BE2C (cell line): ENCODE measurements around the gene DPF3.

Source experiments
- DNase-seq: peaks from one replicate; pipeline ENCODE4 v3.0.0-alpha.2; 2020
- H3K27me3 ChIP-seq: fragments of 250-450 bp; sonication (Bioruptor Pico); 2 replicates; pipeline ENCODE4 v1.5.1; 2020; ENCODE audit warnings: mild to moderate bottlenecking
- H3K36me3 ChIP-seq: fragments of 250-450 bp; sonication (Bioruptor Pico); 2 replicates; pipeline ENCODE4 v1.5.1; 2020; ENCODE audit warnings: mild to moderate bottlenecking
- H3K4me1 ChIP-seq: fragments of 250-450 bp; sonication (Bioruptor Pico); 2 replicates; pipeline ENCODE4 v1.5.1; 2020
- H3K4me3 ChIP-seq: 2 replicates; pipeline ENCODE4 v1.5.1; 2011; ENCODE audit warnings: low read depth, low read length
- H3K9me3 ChIP-seq: fragments of 250-450 bp; sonication (Bioruptor Pico); 2 replicates; pipeline ENCODE4 v1.5.1; 2020
- TF ChIP-seq, protein P1 (sequence below): IDR thresholded peaks from 2 replicates; pipeline ENCODE4 v1.5.1; 2012; ENCODE audit warnings: mild to moderate bottlenecking, low read depth, low read length

DPF3 gene

DNA sequence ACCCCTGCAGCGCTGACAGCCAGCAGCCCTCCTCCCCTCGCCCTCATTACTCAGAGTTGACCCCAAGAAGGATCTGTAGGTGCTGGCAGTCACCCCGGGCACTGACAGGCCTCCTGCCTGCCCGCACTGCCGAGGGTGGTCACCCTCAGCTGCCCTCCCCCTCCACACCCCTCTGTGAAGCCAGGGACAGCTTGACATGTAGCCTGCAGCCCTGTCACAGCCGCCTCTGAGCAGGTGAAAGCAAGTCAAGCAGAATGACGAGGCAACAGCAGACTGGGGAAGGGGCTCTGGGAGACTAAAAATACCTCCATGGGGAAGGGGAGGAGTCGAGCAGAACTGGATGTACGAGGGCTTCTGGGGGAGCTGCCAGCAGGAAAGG lies 178.1 kb downstream of the DPF3 start:
- no peak overlapping the region for H3K4me3 ChIP-seq
- no peaks in the 10 kb centered on the region; the same call in 1 of the 2 replicates for H3K36me3 ChIP-seq
- no peaks in the 10 kb centered on the region for H3K27me3 ChIP-seq
- no peaks in the 10 kb centered on the region; the same call in 1 of the 2 replicates for H3K9me3 ChIP-seq
- DNase-seq = no peak
- H3K4me1 ChIP-seq = peaks cover 6% of the 10 kb centered on the region
- TF ChIP-seq, protein P1, sequence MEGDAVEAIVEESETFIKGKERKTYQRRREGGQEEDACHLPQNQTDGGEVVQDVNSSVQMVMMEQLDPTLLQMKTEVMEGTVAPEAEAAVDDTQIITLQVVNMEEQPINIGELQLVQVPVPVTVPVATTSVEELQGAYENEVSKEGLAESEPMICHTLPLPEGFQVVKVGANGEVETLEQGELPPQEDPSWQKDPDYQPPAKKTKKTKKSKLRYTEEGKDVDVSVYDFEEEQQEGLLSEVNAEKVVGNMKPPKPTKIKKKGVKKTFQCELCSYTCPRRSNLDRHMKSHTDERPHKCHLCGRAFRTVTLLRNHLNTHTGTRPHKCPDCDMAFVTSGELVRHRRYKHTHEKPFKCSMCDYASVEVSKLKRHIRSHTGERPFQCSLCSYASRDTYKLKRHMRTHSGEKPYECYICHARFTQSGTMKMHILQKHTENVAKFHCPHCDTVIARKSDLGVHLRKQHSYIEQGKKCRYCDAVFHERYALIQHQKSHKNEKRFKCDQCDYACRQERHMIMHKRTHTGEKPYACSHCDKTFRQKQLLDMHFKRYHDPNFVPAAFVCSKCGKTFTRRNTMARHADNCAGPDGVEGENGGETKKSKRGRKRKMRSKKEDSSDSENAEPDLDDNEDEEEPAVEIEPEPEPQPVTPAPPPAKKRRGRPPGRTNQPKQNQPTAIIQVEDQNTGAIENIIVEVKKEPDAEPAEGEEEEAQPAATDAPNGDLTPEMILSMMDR = no peak

DNA sequence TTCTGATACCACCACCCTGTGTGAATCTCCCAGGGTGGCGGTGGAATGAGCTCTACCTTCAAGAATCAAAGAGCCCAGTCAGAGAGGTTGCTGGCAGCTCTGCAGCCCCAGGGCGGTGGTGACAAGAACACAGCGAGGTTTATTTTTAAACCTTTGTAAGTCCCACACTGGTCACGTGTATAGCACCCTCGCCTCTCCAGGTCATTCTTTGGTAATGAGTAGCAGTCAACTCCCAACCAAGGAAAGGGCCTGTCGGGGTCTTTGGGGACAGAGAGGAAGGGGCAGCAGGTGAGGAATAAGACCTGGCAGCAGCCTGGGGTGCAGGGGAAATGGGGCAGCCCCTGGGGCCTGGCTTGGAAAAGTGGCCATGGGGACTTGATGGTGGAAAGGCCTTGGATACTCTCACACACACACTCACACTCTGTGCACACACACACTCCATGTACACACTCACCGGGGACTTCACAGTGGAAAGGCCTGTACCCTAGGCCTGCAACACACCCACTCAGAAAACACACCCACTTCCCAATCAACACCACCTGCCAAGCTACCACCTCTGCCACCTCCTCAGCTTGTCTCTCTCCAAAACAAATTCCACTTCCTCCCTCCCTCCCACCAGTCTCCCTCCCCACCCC lies 178.6 kb downstream of the DPF3 start:
- TF ChIP-seq, protein P1 = no peak
- H3K27me3 ChIP-seq = no peaks in the 10 kb centered on the region
- peaks cover 6% of the 10 kb centered on the region for H3K4me1 ChIP-seq
- no peak overlapping the region for H3K4me3 ChIP-seq
- DNase-seq = no peak
- no peaks in the 10 kb centered on the region; the same call in 1 of the 2 replicates for H3K36me3 ChIP-seq
- no peaks in the 10 kb centered on the region; the same call in 1 of the 2 replicates for H3K9me3 ChIP-seq

DNA sequence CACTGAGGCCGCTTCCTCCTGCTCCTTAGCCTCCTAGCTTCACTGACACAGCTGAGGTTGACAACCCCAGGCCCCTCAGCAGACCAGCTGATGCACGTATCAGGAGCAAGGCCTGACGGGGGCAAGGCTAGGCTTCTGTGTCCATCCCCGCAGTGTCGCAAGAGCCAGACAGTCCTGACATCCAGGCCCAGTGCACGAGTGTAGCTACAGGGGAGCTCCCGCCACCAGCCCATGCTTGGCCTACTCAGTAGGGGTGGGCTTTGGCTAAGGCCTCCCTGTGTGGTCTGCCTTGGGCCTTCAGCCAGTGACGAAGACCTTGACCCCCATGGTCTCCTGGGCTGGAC lies 179.1 kb downstream of the DPF3 start:
- Histone ChIP-seq H3K4me3 (no peak overlapping the region), H3K36me3 (no peaks in the 10 kb centered on the region; the same call in 1 of the 2 replicates), H3K9me3 (no peaks in the 10 kb centered on the region; the same call in 1 of the 2 replicates), H3K4me1 (peaks cover 6% of the 10 kb centered on the region), H3K27me3 (no peaks in the 10 kb centered on the region)
- TF ChIP-seq, protein P1 = no peak
- no peak for DNase-seq

DNA sequence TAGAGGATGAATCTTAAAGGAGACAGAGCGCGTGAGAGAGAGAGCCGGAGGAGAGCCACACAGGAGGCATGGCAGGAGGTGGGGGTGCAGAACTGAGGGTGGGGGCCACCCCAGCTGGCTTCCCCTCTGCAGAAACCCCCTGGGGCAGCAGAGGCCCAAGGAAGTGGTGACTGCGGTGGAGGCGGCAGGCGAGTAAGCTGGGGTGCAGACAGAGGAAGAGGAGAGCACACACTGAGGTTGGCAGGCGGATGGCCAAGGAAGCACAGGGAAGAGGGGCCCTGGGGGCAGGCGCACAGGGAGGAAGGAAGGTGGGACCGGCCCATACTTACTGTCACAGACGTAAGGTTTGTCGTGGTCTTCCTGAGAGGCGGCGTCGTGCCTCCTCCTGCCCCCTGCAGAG lies 179.8 kb downstream of the DPF3 start:
- Histone ChIP-seq H3K36me3 (no peaks in the 10 kb centered on the region; the same call in 1 of the 2 replicates), H3K27me3 (no peaks in the 10 kb centered on the region), H3K9me3 (no peaks in the 10 kb centered on the region), H3K4me1 (peaks cover 6% of the 10 kb centered on the region), H3K4me3 (no peak overlapping the region)
- TF ChIP-seq, protein P1 = no peak
- no peak for DNase-seq

DNA sequence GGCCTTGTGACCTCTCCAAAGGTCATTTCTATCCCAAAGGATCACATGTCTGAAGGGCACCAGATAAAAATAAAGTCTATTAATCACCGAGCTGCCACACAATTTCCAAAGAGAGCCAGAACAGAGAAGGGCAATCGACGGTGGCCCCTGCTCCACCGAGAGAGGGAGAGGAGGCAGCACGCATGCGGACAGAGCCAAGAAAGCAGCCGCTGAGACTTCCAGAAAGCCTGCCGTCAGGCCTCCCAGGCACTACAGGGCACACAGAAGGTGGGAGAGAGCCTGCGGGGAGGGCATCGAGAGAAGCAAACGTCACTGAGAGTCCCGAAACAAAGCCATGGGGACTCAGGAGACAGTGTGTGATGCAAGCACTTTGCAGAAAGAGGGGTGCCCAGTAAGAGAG lies 182.0 kb downstream of the DPF3 start:
- no peak for DNase-seq
- peaks cover 5% of the 10 kb centered on the region for H3K4me1 ChIP-seq
- no peak overlapping the region for H3K4me3 ChIP-seq
- H3K36me3 ChIP-seq = peaks cover 6% of the 10 kb centered on the region; the same call in 1 of the 2 replicates
- H3K27me3 ChIP-seq = no peaks in the 10 kb centered on the region
- TF ChIP-seq, protein P1 = no peak
- no peaks in the 10 kb centered on the region; the same call in 1 of the 2 replicates for H3K9me3 ChIP-seq

DNA sequence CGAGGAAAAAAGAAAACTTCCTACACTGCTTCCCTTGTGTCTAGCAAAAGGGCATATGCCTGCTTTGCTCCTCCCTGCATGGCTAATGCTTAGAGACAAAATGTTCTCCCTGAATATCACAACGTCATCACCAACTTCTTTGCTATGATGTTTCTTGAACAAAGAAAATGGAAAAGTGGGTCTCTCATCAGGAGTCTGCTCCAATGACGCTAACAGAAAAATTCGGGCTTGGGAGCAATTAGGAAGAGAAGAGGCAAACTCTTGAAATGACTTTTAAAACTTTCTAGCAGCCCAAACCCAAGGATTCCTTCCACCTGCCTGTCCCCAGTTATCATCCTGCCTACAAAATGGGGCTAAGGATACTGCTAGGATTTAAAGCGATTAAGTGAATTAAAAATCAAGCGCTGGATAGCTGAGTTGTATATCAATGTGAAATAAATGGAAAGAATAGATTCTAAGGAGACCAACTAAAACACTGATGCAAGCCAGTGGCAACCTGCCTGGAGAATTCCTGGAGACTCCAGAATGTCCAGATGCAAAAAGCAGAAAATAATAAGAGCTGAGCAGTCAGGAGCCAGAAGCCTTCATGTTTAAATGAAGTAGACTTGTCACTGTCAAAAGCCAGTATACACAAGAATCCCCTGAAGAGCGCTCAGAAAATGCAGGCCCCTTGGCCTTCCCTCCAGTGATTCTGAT lies 183.8 kb downstream of the DPF3 start:
- Histone ChIP-seq H3K27me3 (no peaks in the 10 kb centered on the region), H3K4me3 (no peak overlapping the region), H3K36me3 (peaks cover 6% of the 10 kb centered on the region; the same call in 1 of the 2 replicates), H3K9me3 (no peaks in the 10 kb centered on the region; the same call in 1 of the 2 replicates), H3K4me1 (no peaks in the 10 kb centered on the region)
- TF ChIP-seq, protein P1 = no peak
- no peak for DNase-seq
